Left cardiac atrium (tissue), 4 donors: ENCODE data around the gene HM13. TPM values are rescaled to one million over a fixed set of nuclear protein-coding genes. Genes with fewer than 3 reads are reported as not detected.
A peak's percentile ranks its signal among the peaks of the same experiment; 100 is the strongest.
"Not testable (repeated sequence)": the region's sequence is repeated elsewhere in the genome, so short reads cannot be mapped to it uniquely, and the experiment has no call there.

ENCODE experiments used
- ATAC-seq, 2 donors: fragments of 200-7000 bp; cut with Tn5 transposase; one replicate each; pipeline ENCODE4 v1.9.1; 2020; ENCODE audit warnings: mild to moderate bottlenecking in 2 of 2, moderate library complexity in 2 of 2
- DNase-seq: peaks from one replicate; pipeline ENCODE4 v3.0.0-alpha.2; 2020
- intact Hi-C, 2 donors: fragments of 100-400 bp; cut with DNase I; formaldehyde crosslinking; loops; one replicate each; pipeline versions ENCODE4 v1.14.1 to v1.15.1; 2022 to 2023
- total RNA-seq, 2 donors: library from RNA; stranded (reverse); fragmentation: NEBNext Ultra II Directional; extraction: Animal tissue kit (Norgen Biotek cat#: 25700); gene quantifications; one replicate each; pipeline ENCODE4 v1.2.1, GENCODE V29; 2021
- donor health status: DM: no; HTN: yes; CAD: no.
- donor health status: DM: no; HTN: yes; CAD: no; lungs with severe emphysema.
- donor health status: DM: yes; HTN: yes; CAD: no.
- donor health status: Dilated cardiomyopathy.

The HM13 gene
- total RNA-seq, 2 donors from 2014 or later = 64.9 to 88.9 TPM

GRCh38 chr20:31497838-31498540, 16.3 kb upstream of the HM13 start:
- DNase-seq = peak; percentile 59
- intact Hi-C loops = no loop called here
- peak in 1 of 2 donors; percentile 17 for ATAC-seq

- intact Hi-C loops = loop anchor here in 1 of 2 donors (5.0 kb wide), 1 partner anchor 38 kb away; no protein-coding TSS in a partner anchor
- no peak for ATAC-seq
- DNase-seq = no peak
Observed at GRCh38 chr20:31500527-31500926, 13.7 kb upstream of the HM13 start.

DNA sequence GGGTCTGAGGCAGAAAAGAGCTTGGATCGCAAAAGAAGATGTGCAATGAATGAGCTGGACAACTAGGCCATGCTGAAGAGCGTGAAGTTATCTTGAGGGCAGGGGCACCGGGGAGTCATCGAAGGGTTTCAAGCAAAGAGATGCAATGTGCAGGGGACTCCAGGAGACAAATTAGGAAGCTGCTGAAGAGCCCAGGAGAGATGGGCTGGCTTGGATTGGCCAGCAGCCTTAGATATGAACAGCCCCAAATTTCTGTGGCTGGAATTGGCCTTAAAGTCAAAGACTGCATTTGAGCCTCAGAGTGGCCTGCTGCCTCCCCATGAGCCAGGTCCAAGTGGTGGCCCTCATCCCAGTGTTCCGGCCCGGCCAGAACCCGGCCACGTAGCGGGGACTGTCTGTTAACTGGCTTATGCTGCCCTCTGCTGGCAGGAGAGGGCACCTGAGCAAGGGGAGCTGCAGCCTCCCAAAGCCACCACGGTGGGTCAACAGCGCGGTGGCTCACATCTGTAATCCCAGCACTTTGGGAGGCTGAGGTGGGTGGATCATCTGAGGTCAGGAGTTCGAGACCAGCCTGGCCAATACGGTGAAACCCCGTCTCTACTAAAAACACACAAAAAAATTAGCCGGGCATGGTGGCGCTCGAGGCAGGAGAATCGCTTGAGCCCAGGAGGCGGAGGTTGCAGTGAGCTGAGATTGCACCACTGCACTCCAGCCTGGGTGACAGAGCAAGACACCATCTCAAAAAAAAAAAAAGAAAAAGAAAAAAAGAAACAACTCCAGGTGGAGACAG, 11.2 kb upstream of the HM13 start:
- intact Hi-C loops = loop anchor here (2.0 to 5.0 kb wide), 2 partner anchors 41 to 42 kb away; no protein-coding TSS in a partner anchor
- peak; percentile 97 for ATAC-seq

GRCh38 chr20:31505903-31506302, 8.3 kb upstream of the HM13 start:
- intact Hi-C loops = no loop called here
- no peak for ATAC-seq
- DNase-seq = no peak

More for the DNA sequence above, 11.2 kb upstream of the HM13 start:
- DNase-seq = peak; percentile 92

GRCh38 chr20:31508517-31509244, 5.6 kb upstream of the HM13 start:
- intact Hi-C loops = no loop called here
- ATAC-seq = no peak
- no peak for DNase-seq

- no peak for ATAC-seq
- DNase-seq = no peak
- intact Hi-C loops = no loop called here
Observed at GRCh38 chr20:31515072-31515774, 981 bp downstream of the HM13 start.

DNA sequence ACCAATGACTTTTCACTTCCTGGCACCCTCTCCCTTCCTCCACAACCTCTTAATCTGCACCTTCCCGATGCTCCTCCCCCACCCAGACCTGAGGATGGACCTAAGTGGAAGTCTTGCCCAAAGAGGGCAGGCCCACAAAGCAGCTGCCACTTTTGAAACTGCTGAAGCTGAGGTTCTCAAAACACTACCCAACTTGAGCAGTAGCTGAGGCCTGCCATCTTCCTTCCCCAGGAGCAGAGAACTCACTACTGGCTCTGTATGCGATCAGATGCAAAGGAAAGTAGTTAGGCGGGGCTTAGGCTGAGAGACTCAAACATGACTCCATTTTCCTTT, 1.5 kb downstream of the HM13 start:
- DNase-seq (no peak), ATAC-seq (no peak)
- intact Hi-C loops = no loop called here

GRCh38 chr20:31516166-31516565, 1.9 kb downstream of the HM13 start:
- intact Hi-C loops = no loop called here
- DNase-seq (no peak), ATAC-seq (no peak)

DNA sequence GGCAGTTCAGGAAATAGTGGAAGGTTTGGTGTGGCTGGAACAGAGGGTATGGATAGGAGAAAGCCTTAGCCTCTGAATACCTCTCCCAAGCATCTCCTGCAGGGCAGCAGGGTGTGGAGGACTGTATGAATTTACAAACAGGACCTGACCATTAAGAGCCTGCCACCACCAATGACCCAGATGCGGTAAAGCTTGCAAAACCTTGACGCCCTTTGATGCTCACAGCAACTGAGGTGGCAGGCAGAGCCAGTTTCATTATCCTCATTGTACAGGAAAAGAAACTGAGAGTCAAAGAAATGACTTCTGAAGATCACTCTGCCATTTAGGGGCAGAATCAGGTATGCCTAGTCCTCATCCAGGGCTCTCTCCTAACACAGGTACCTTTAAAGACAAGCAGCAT, 2.4 kb downstream of the HM13 start:
- no peak for ATAC-seq
- no peak for DNase-seq
- intact Hi-C loops = no loop called here

- ATAC-seq = no peak
- DNase-seq = no peak
- intact Hi-C loops = no loop called here
Observed at GRCh38 chr20:31517373-31517772, 3.1 kb downstream of the HM13 start.

DNA sequence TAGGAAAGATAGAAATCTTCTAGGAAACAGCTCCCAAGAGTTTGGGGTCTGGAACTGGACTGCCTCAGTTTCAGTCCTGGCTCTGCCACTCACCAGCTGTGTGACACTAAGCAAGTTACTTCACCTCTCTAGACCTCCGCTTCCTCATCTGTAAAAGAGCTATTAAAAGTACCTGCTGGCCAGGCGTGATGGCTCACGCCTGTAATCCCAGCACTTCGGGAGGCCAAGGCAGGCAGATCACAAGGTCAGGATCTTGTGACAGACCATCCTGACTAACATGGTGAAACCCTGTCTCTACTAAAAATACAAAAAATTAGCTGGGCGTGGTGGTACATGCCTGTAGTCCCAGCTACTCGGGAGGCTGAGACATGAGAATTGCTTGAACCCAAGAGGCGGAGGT, 7.0 kb downstream of the HM13 start:
- ATAC-seq, intact Hi-C loops, DNase-seq: not testable (repeated sequence)

- intact Hi-C loops = no loop called here
- DNase-seq = no peak
- ATAC-seq = peak in 1 of 2 donors; percentile 30
Observed at GRCh38 chr20:31522731-31523130, 8.5 kb downstream of the HM13 start.

- intact Hi-C loops = no loop called here
- DNase-seq = peak; percentile 36
- ATAC-seq = peak; percentile 38 to 71
Observed at GRCh38 chr20:31523361-31524283, 9.4 kb downstream of the HM13 start.

DNA sequence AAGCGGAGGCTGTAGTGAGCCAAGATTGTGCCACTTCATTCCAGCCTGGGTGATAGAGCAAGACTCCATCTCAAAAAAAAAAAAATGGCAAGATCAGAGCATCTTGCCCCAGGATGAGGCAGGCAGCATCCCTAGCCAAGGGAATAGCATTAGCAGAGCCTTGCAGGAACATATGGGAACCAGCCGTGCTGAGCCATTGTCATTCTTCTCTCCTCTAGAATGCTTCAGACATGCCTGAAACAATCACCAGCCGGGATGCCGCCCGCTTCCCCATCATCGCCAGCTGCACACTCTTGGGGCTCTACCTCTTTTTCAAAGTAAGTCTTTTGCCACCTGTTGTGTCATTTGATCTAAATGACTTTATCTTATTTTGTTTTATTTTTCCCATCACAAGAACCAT, 13.0 kb downstream of the HM13 start:
- ATAC-seq (no peak), DNase-seq (no peak)
- intact Hi-C loops = no loop called here

- intact Hi-C loops = no loop called here
- ATAC-seq = no peak
Observed at GRCh38 chr20:31535298-31535697, 21.1 kb downstream of the HM13 start.

DNA sequence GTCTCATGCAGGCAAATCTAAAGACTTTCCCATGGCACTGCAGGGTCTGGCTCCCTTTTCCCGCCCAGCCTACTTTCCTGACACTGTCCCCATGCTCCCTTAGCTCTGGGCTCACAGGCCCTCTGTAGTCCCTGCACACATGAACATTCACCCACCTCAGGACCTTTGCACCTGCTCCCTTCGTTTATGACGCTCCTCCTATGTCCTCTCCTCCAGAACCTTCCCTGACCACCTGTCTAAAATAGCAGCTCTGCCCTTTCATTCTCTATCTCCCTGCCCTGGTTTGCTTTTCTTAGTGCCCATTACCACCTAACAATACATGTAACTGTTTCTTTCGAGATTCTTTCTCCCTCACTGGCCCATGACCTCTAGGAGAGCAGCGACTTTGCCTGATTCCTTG, 22.3 kb downstream of the HM13 start:
- ATAC-seq (no peak), DNase-seq (no peak)
- intact Hi-C loops = no loop called here

More at GRCh38 chr20:31535298-31535697, 21.1 kb downstream of the HM13 start:
- no peak for DNase-seq

DNA sequence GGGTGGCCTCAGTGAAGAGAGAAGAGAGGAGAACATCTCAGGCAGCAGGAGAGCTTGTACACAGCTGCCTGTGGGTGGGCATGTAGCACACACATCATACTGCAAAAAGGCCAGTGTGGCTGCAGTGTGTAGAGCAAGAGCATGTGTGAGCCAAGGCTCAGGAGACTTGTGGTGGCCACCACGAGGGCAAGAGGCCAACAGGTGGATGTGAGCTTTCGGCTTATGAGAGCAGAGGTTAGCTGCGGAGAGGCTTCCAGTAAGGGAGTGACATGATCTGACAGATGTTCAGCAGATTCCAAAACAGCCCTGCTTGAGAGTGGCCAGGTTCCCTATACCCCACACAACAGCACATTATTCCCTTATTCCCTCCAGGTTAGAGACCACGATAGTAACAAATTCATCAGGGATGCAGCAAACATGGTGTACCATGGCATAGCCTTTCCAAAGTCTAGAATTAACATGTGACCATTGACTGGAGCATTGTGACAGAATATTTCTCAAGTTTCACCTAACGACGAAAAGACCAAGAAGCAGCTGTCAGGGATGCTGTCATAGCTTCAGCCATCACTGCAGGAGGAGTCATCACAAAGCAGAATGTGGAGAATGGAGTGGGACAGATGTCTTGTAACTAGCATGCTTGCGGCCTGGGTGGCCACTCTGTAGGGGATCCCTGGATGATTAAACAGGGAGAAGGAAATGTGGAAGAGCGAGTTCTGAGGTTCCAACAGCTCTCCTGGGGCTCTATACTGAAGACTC, 23.1 kb downstream of the HM13 start:
- intact Hi-C loops = no loop called here
- ATAC-seq = no peak
- no peak for DNase-seq

DNA sequence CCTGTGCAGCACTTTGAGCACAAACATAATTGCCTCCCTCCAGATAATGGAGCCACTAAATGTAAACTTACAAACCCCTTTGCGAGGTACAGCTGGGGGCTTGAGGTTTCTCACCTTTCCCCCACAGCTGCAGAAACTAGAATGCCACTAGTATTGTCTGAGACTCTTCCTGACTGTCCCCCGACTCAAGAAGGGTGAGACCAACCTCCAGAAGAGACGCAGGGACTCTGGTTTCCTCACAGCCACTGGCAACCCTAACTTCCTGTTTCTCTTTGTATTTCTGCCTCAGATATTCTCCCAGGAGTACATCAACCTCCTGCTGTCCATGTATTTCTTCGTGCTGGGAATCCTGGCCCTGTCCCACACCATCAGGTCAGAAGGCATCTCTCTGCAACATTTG, 23.6 kb downstream of the HM13 start:
- ATAC-seq (no peak), DNase-seq (no peak)
- intact Hi-C loops = no loop called here
